SJCRH30 (cell line): ENCODE data around the gene OCIAD2. TPM values are rescaled to one million over a fixed set of nuclear protein-coding genes. Genes with fewer than 3 reads are reported as not detected.
"Not testable (repeated sequence)": the region's sequence is repeated elsewhere in the genome, so short reads cannot be mapped to it uniquely, and the experiment has no call there.

Experiments used
- DNase-seq, 2 experiments: peaks; one replicate each; pipeline ENCODE4 v3.0.0-alpha.2; 2015 to 2020
- H3K27ac ChIP-seq: fragments of 250-450 bp; sonication (Bioruptor Pico); 2 replicates; pipeline ENCODE4 v1.5.1; 2020; ENCODE audit warnings: mild to moderate bottlenecking, moderate library complexity
- H3K27me3 ChIP-seq: fragments of 250-450 bp; sonication (Bioruptor Pico); 2 replicates; pipeline ENCODE4 v1.5.1; 2020; ENCODE audit warnings: mild to moderate bottlenecking, moderate library complexity
- H3K36me3 ChIP-seq: fragments of 250-450 bp; sonication (Bioruptor Pico); 2 replicates; pipeline ENCODE4 v1.5.1; 2020; ENCODE audit warnings: mild to moderate bottlenecking, moderate library complexity
- H3K4me1 ChIP-seq: fragments of 250-450 bp; sonication (Bioruptor Pico); 2 replicates; pipeline ENCODE4 v1.5.1; 2020; ENCODE audit warnings: mild to moderate bottlenecking, moderate library complexity
- H3K4me3 ChIP-seq: fragments of 250-450 bp; sonication (Bioruptor Pico); 2 replicates; pipeline ENCODE4 v1.5.1; 2020; ENCODE audit warnings: mild to moderate bottlenecking, moderate library complexity
- H3K9me3 ChIP-seq: fragments of 250-450 bp; sonication (Bioruptor Pico); replicated peaks from 2 replicates; pipeline ENCODE4 v1.5.1; 2020; ENCODE audit warnings: mild to moderate bottlenecking, moderate library complexity
- total RNA-seq: library from RNA; depleted of rRNA; stranded (reverse); fragments of >200 nt; shearing (Covaris generic); gene quantifications from 2 replicates; pipeline ENCODE4 v1.2.3, GENCODE V29; 2014

OCIAD2 gene
- total RNA-seq, 1 experiment from 2014 or later, result 68.7 TPM

DNA sequence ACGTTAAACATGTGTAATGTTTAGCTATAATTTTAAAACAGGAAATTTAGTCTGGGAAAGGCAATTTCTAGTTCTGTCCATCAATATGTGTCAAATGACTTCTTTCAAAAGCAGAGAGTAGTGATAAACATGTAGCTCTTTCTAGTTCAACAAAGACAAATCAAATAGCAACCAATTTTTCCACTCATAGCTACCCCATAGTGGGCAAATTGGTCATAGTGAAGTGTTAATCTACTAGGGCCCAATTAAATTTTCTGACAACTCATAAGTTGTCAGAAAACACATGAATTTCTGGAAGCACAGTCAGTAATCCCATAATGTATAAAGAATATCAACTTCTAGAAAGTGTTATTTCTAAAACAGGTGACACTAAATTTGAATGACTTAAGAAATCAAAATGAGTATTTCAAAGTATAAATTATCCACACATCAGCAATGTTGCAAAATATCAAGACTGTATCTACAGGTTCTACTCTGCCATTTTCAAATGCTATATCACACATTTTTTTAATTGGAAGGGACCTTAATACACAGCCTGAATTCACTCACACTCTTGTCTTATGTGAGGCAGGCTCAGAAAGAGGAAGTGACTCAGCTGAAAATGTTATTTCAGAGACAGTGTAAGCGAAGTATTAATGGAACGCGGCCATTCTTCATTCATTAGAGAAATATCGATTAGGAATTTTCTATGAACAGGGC lies 7.7 kb downstream of the OCIAD2 start:
- H3K4me1 ChIP-seq, result peaks cover 3% of the 10 kb centered on the region
- H3K36me3 ChIP-seq, result peaks cover 6% of the 10 kb centered on the region; the same call in 1 of the 2 replicates
- H3K4me3 ChIP-seq, result no peak overlapping the region
- no peaks in the 10 kb centered on the region for H3K27me3 ChIP-seq
- no peak for DNase-seq
- no peak overlapping the region for H3K27ac ChIP-seq
- no peaks in the 10 kb centered on the region for H3K9me3 ChIP-seq

DNA sequence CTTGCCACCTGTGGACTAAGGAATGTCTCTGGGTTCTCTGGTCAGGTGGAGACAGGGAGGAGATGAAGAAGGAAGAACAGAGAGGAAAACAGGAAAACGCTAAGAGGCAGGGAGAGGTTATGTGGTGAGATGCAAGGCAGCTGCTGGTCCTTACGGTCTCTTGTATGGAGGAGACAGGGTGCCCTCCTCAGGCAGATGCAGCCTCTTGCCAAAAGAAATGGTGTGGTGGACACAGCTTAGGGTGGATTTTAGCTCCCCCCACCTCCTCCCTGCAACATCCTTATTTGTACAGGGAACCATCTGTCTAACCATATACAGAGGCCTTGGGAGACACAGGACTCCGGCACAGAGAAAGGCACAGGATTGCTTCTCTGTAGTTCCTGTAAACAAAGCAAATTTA lies 9.7 kb downstream of the OCIAD2 start:
- H3K4me3 ChIP-seq, result no peak overlapping the region
- no peaks in the 10 kb centered on the region for H3K4me1 ChIP-seq
- H3K36me3 ChIP-seq, result peaks cover 11% of the 10 kb centered on the region; the same call in 1 of the 2 replicates
- H3K27me3 ChIP-seq, result no peaks in the 10 kb centered on the region
- DNase-seq, result peak in 1 of 2 experiments; percentile 19
- H3K9me3 ChIP-seq, result no peaks in the 10 kb centered on the region
- no peak overlapping the region for H3K27ac ChIP-seq

DNA sequence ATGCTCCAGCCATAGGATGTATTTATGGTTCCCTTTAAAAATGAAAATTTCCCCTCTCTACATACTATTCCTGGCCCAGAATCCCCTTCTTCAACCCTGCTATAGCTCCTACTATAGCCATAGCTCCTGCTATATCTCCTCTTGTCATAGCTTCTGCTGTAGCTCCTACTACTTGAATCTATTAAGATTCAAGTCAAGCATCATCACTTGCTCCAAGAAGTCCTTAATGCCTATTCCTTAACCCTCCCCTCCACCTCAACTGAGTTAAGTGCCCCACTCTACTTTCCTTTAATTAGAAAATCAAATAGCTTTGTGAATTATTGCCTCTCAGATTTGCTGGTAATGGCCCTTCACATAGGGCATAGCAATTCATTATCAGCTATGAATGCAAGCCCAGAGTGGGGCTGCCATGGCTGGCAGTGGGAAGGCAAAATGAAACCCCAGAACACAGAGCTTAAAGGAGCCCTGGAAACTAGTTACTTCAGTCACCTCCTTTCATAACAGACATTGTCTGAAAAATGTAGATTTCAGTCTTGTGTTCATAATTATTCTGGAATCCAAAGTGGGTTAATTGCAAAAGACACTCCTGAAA lies 15.4 kb downstream of the OCIAD2 start:
- H3K9me3 ChIP-seq, result peaks cover 5% of the 10 kb centered on the region; the same call in 1 of the 2 replicates
- H3K27ac ChIP-seq, result no peak overlapping the region
- DNase-seq, result no peak
- no peaks in the 10 kb centered on the region for H3K27me3 ChIP-seq
- peaks cover 7% of the 10 kb centered on the region; the same call in 1 of the 2 replicates for H3K36me3 ChIP-seq
- no peaks in the 10 kb centered on the region for H3K4me1 ChIP-seq
- no peak overlapping the region for H3K4me3 ChIP-seq

GRCh38 chr4:48889750-48890149 lies 16.8 kb downstream of the OCIAD2 start:
- not testable (repeated sequence) for H3K27ac ChIP-seq, H3K4me1 ChIP-seq, H3K36me3 ChIP-seq, H3K27me3 ChIP-seq, H3K4me3 ChIP-seq, DNase-seq, H3K9me3 ChIP-seq

- not testable (repeated sequence) for H3K27me3 ChIP-seq, H3K36me3 ChIP-seq, H3K4me3 ChIP-seq, DNase-seq, H3K4me1 ChIP-seq, H3K9me3 ChIP-seq, H3K27ac ChIP-seq
Measured at GRCh38 chr4:48881646-48882045, 24.9 kb downstream of the OCIAD2 start.

DNA sequence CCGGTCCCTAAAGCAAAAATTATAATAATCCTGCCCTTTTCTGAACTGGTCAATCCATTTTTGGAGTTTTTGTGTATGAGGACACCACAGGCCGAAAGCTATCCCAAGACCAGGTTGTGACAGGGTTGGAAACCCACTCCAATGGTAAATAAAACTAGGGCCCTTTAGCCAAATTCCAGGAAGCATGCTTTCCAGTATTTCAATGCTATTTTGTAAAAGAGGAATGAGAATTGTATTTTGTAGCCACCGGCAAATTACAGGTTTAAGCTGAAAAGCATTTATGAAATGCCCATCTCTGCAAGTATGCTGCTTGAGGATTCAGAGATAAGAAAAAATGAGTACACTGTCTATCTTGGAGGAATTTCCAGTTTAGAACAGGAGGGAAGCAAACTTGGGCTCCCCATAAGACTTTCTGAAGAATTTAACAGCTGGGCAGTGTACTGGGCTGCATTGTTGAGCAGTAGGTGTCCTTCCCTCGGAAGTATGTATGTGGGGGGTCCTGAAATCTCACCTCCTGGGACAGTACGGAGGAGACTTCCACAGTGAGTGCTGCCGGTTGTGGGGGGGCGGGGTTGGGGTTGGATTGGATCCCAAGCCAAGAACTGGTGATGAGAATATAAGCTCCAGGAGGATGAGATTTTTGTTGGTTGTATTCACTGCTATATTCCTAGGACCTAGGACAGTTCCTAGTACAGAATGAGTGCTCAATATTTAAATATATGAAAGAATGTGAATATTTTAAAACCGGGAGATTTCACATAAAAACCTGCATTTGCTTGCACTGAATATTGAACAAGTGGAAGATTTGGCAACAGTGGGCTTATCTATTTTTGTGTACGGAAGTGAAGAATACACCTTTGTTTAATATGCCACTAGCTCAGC lies 26.8 kb downstream of the OCIAD2 start:
- Histone ChIP-seq H3K36me3 (no peaks in the 10 kb centered on the region), H3K4me3 (no peak overlapping the region), H3K4me1 (peaks cover 6% of the 10 kb centered on the region; the same call in 1 of the 2 replicates), H3K9me3 (no peaks in the 10 kb centered on the region), H3K27me3 (no peaks in the 10 kb centered on the region), H3K27ac (no peak overlapping the region)
- no peak for DNase-seq

DNA sequence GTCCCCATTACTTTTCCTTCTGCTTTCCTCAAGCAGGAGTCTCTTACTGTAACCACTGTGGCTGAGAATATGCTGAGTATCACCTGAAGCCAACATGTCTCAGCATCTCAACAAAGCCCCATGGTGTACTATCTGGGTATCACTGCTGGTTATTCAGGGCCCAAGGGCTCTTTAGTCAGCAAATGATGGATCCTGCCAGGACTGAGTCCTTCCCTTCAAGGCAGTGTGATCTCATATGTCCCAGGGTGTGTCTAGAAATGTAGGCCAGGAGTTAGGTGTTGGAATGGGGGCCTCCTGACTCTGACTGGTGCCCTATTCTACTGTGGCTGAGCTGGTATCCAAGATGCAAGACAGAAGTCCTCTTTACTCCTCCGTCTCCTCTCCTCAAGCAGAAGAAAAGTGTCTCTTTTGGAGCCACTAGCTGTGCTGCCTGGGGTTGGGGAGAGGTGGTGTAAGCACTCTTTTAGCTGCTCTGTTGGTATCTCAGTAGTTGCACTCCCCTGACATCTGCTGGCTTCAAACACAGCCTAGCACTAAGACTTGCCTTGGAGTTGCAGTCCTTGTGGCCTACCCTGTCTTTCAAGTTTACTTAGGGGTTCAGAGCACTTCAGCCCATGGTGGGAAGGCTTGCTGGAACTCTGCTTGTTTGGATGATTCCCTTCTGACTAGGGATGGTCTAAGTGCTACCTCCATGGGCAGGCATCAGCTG lies 28.6 kb downstream of the OCIAD2 start:
- Histone ChIP-seq H3K4me1 (peaks cover 6% of the 10 kb centered on the region; the same call in 1 of the 2 replicates), H3K27ac (no peak overlapping the region), H3K36me3 (no peaks in the 10 kb centered on the region), H3K4me3 (no peak overlapping the region), H3K9me3 (no peaks in the 10 kb centered on the region), H3K27me3 (no peaks in the 10 kb centered on the region)
- DNase-seq, result no peak

DNA sequence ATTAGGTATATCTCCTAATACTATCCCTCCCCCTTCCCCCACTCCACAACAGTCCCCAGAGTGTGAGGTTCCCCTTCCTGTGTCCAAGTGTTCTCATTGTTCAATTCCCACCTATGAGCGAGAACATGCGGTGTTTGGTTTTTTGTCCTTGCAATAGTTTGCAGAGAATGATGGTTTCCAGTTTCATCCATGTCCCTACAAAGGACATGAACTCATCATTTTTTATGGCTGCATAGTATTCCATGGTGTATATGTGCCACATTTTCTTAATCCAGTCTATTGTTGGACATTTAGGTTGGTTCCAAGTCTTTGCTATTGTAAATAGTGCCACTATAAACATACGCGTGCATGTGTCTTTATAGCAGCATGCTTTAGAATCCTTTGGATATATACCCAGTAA lies 41.9 kb downstream of the OCIAD2 start:
- DNase-seq, H3K27me3 ChIP-seq, H3K9me3 ChIP-seq, H3K27ac ChIP-seq, H3K4me1 ChIP-seq, H3K36me3 ChIP-seq, H3K4me3 ChIP-seq: not testable (repeated sequence)

DNA sequence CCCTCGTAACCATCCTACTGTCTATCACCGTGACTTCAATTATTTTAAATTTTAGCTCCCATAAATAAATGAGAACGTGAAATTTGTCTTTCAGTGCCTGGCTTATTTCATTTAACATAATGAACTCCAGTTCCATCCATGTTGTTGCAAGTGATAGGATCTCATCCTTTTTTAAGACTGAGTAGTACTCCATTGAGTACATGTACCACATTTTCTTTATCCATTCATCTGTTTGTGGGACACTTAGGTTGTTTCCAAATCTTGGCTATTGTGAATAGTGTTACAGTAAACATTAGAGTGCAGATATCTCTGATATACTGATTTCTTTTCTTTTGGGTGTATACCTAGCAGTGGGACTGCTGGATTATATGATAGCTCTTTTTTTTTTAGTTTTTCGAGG lies 42.8 kb downstream of the OCIAD2 start:
- H3K27me3 ChIP-seq, result no peaks in the 10 kb centered on the region
- peaks cover 17% of the 10 kb centered on the region; the same call in 1 of the 2 replicates for H3K36me3 ChIP-seq
- peaks cover 3% of the 10 kb centered on the region; the same call in 1 of the 2 replicates for H3K9me3 ChIP-seq
- H3K4me1 ChIP-seq, result no peaks in the 10 kb centered on the region
- no peak overlapping the region for H3K27ac ChIP-seq
- no peak overlapping the region for H3K4me3 ChIP-seq
- no peak for DNase-seq

DNA sequence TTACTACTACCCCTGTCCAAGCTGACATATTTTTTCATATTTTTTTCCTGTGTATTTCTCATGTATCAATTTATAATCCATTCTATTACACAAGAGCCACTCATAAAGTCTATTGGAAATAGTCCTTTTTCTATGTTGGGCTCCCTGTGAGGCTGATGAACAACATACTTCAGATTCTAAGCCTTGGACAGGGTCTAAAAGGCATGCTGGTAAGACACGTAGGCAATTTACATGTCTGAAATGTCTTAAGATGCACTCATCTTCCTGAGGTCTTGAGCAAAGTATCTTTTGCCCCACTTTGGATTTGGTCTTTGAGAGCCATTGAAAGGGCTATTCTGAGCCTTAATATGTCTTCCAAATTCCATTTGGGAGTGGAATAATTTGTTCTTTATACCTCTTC lies 43.9 kb downstream of the OCIAD2 start:
- Histone ChIP-seq H3K4me1 (no peaks in the 10 kb centered on the region), H3K27me3 (no peaks in the 10 kb centered on the region), H3K9me3 (peaks cover 3% of the 10 kb centered on the region; the same call in 1 of the 2 replicates), H3K4me3 (no peak overlapping the region), H3K27ac (no peak overlapping the region), H3K36me3 (peaks cover 28% of the 10 kb centered on the region)
- no peak for DNase-seq

GRCh38 chr4:48862038-48862437 lies 44.5 kb downstream of the OCIAD2 start:
- DNase-seq, result no peak
- H3K27ac ChIP-seq, result no peak overlapping the region
- peaks cover 34% of the 10 kb centered on the region for H3K36me3 ChIP-seq
- no peaks in the 10 kb centered on the region for H3K27me3 ChIP-seq
- H3K9me3 ChIP-seq, result peaks cover 3% of the 10 kb centered on the region; the same call in 1 of the 2 replicates
- no peak overlapping the region for H3K4me3 ChIP-seq
- H3K4me1 ChIP-seq, result no peaks in the 10 kb centered on the region

GRCh38 chr4:48858130-48858529 lies 48.4 kb downstream of the OCIAD2 start:
- Histone ChIP-seq H3K9me3 (no peaks in the 10 kb centered on the region; the same call in 1 of the 2 replicates), H3K4me1 (no peaks in the 10 kb centered on the region), H3K36me3 (peaks cover 67% of the 10 kb centered on the region), H3K27ac (no peak overlapping the region), H3K4me3 (no peak overlapping the region), H3K27me3 (no peaks in the 10 kb centered on the region)
- DNase-seq, result no peak

DNA sequence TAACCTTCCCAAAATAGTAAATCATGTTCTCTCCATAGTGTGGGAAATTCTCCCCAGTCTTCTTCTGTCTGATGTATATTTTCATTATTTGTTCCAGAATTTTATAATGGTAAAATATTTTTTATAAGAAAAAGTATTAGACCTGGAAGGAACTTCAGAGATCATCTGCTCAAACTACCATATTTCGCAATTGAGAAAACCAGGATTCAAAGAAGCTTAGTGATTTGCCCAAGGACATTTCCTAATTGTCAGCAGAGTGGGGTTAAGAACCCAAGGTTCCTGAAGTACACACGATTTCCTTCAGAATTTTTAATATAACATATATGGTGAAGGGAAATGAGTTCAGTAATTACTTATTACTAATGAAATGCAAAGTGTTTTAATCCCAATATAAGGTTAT lies 51.6 kb downstream of the OCIAD2 start:
- Histone ChIP-seq H3K27ac (no peak overlapping the region), H3K4me1 (no peaks in the 10 kb centered on the region), H3K4me3 (no peak overlapping the region), H3K9me3 (no peaks in the 10 kb centered on the region; the same call in 1 of the 2 replicates), H3K27me3 (no peaks in the 10 kb centered on the region), H3K36me3 (peaks cover 84% of the 10 kb centered on the region)
- DNase-seq, result no peak

- Histone ChIP-seq H3K27ac (no peak overlapping the region), H3K4me3 (no peak overlapping the region), H3K4me1 (no peaks in the 10 kb centered on the region), H3K9me3 (no peaks in the 10 kb centered on the region; the same call in 1 of the 2 replicates), H3K36me3 (peaks cover 85% of the 10 kb centered on the region), H3K27me3 (no peaks in the 10 kb centered on the region)
- DNase-seq, result no peak
Measured at GRCh38 chr4:48854395-48854683, 52.2 kb downstream of the OCIAD2 start.
